NB4 (cell line): Measurements from ENCODE around the gene STK38.

Source experiments
- POLR2A ChIP-seq: IDR thresholded peaks from 2 replicates; pipeline ENCODE4 v1.6.1; 2011; ENCODE audit warnings: mild to moderate bottlenecking; ENCODE audit not compliant: insufficient read length; ENCODE audit errors: extremely low read depth
- TF ChIP-seq, protein P1 (sequence below): IDR thresholded peaks from one replicate; pipeline ENCODE4 v1.5.1; 2012; ENCODE audit warnings: low read depth, low read length
- TF ChIP-seq, protein P2 (sequence below): IDR thresholded peaks from 2 replicates; pipeline ENCODE4 v1.6.1; 2011; ENCODE audit warnings: low read depth, low read length

DNA sequence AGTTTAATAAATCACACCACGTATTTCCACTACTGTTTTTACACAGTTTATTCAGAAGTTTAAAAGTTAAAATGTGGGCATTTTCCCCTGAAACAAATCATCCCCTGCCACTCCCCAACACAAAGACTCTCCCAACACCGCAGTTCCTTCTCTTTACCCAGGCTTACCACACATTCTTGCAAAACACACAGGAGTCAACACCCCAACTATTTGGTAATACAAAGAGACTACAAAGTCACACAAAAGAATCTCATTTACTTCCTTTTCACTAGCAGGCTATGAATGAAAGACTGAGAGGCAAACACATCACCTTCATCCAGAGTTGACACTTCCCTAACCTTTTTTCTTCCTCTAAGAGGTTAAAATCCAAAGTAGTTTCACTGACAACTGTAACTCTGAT lies 53.4 kb downstream of the STK38 start:
- TF ChIP-seq POLR2A: no peak
- TF ChIP-seq, protein P1, sequence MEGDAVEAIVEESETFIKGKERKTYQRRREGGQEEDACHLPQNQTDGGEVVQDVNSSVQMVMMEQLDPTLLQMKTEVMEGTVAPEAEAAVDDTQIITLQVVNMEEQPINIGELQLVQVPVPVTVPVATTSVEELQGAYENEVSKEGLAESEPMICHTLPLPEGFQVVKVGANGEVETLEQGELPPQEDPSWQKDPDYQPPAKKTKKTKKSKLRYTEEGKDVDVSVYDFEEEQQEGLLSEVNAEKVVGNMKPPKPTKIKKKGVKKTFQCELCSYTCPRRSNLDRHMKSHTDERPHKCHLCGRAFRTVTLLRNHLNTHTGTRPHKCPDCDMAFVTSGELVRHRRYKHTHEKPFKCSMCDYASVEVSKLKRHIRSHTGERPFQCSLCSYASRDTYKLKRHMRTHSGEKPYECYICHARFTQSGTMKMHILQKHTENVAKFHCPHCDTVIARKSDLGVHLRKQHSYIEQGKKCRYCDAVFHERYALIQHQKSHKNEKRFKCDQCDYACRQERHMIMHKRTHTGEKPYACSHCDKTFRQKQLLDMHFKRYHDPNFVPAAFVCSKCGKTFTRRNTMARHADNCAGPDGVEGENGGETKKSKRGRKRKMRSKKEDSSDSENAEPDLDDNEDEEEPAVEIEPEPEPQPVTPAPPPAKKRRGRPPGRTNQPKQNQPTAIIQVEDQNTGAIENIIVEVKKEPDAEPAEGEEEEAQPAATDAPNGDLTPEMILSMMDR: no peak
- TF ChIP-seq, protein P2, sequence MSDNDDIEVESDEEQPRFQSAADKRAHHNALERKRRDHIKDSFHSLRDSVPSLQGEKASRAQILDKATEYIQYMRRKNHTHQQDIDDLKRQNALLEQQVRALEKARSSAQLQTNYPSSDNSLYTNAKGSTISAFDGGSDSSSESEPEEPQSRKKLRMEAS: no peak
